Natural killer cell (primary cell): ENCODE results near the gene FERMT1. TPM values are rescaled to one million over a fixed set of nuclear protein-coding genes. Genes with fewer than 3 reads are reported as not detected.

Experiments used
- ATAC-seq, 3 donors: fragments of 150-1000 bp in 2 of 3; fragments of 200-7000 bp in 1 of 3; cut with Tn5 transposase; 1 replicate in 1 of 3; 2 replicates in 2 of 3; pipeline ENCODE4 v1.10.0; 2021; ENCODE audit warnings: mild to moderate bottlenecking in 2 of 3, moderate library complexity in 2 of 3
- DNase-seq, 2 donors: peaks; one replicate each; pipeline versions ENCODE4 v3.0.0 to v3.0.0-alpha.2; 2013 to 2021; ENCODE audit warnings: mixed read lengths in 1 of 2
- H3K27ac ChIP-seq: one replicate; pipeline ENCODE4 v1.5.1; 2013; ENCODE audit warnings: mild to moderate bottlenecking, low read length
- H3K27me3 ChIP-seq: one replicate; pipeline ENCODE4 v1.6.1; 2013; ENCODE audit warnings: low read length; ENCODE audit not compliant: control insufficient read depth, insufficient read depth
- H3K36me3 ChIP-seq: one replicate; pipeline ENCODE4 v1.6.1; 2013; ENCODE audit warnings: low read length; ENCODE audit not compliant: control insufficient read depth, insufficient read depth
- H3K4me1 ChIP-seq: one replicate; pipeline ENCODE4 v1.6.1; 2013; ENCODE audit warnings: low read length; ENCODE audit not compliant: control insufficient read depth, insufficient read depth
- H3K4me3 ChIP-seq: one replicate; pipeline ENCODE4 v1.5.1; 2013; ENCODE audit warnings: low read length
- H3K9me3 ChIP-seq: one replicate; pipeline ENCODE4 v1.6.1; 2013; ENCODE audit warnings: low read length; ENCODE audit not compliant: control insufficient read depth, insufficient read depth
- H3K27ac Mint-ChIP-seq, 2 donors: one replicate each; pipeline ENCODE4 v1.8.0; 2022; ENCODE audit warnings: mild to moderate bottlenecking in 2 of 2, mixed read lengths in 2 of 2, moderate library complexity in 1 of 2
- H3K27me3 Mint-ChIP-seq, 2 donors: one replicate each; pipeline ENCODE4 v1.8.0; 2022; ENCODE audit warnings: low read depth in 2 of 2, mixed read lengths in 2 of 2
- H3K36me3 Mint-ChIP-seq: one replicate; pipeline ENCODE4 v1.8.0; 2022; ENCODE audit warnings: mixed read lengths
- H3K4me1 Mint-ChIP-seq, 2 donors: one replicate each; pipeline ENCODE4 v1.8.0; 2022; ENCODE audit warnings: mixed read lengths in 2 of 2
- H3K4me3 Mint-ChIP-seq: one replicate; pipeline ENCODE4 v1.8.0; 2022; ENCODE audit warnings: mild to moderate bottlenecking, moderate library complexity, mixed read lengths
- H3K9me3 Mint-ChIP-seq, 2 donors: one replicate each; pipeline ENCODE4 v1.8.0; 2022; ENCODE audit warnings: mixed read lengths in 2 of 2
- WGBS: methylation state at CpG from one replicate; pipeline ENCODE4 v1.1.7; 2013; ENCODE audit warnings: missing lambda C conversion rate; ENCODE audit not compliant: insufficient coverage; 5-methylcytosine and 5-hydroxymethylcytosine counted together
- intact Hi-C: fragments of 100-400 bp; cut with micrococcal nuclease; formaldehyde crosslinking; loops from one replicate; pipeline ENCODE4 v1.14.2; 2022
- total RNA-seq, 4 donors: library from RNA; stranded (reverse); fragments of 120-200 nt in 1 of 4; gene quantifications; one replicate each; pipeline versions ENCODE4 v1.2.3 to v1.2.4, GENCODE V29; 2013 to 2022
- TF ChIP-seq, protein P1 (sequence below): fragments of 200-600 bp; IDR thresholded peaks from one replicate; pipeline ENCODE4 v1.8.0; 2022; ENCODE audit warnings: antibody characterized with exemption

FERMT1 gene
- total RNA-seq, 3 donors from 2014 or later (not counting 1 experiment from before 2014, with no cell fraction given) = not detected

DNA sequence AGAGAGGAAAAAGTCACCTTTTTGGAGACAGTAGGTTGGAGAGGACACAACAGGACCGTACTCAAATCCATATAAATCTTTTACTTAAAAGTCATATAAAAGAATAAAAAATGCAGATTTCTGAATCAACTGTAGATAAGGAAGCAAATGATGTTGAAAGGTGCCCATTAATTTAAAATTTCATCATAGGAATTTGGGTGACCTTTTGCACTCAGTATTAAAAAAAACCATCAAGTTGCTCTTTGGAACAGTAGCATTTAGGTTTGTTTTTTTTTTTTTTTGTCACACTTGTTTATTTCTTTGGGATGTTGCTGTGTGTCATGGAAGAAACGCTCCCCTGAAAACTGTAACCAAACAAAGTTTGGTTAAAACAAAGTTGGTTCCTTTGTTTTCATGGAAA, 48.0 kb downstream of the FERMT1 start:
- intact Hi-C loops = loop anchor here (5.0 kb wide), 1 partner anchor 287 kb away; no protein-coding TSS in a partner anchor
- H3K4me1 Mint-ChIP-seq = peaks cover 5 to 6% of the 10 kb centered on the region in 2 donors
- no peaks in the 10 kb centered on the region for H3K4me1 ChIP-seq
- peaks cover 0 to 3% of the 10 kb centered on the region in 2 donors for H3K27me3 Mint-ChIP-seq
- no peak for DNase-seq
- H3K4me3 ChIP-seq = no peak overlapping the region
- WGBS = 50% methylated on average over 1 of the region's 2 CpGs
- H3K9me3 ChIP-seq = no peaks in the 10 kb centered on the region
- no peak overlapping the region for H3K27ac ChIP-seq
- H3K36me3 Mint-ChIP-seq = no peaks in the 10 kb centered on the region
- ATAC-seq = no peak
- no peaks in the 10 kb centered on the region for H3K9me3 Mint-ChIP-seq
- no peaks in the 10 kb centered on the region for H3K27me3 ChIP-seq
- H3K36me3 ChIP-seq = no peaks in the 10 kb centered on the region
- no peak overlapping the region for H3K4me3 Mint-ChIP-seq
- H3K27ac Mint-ChIP-seq = no peak overlapping the region
- TF ChIP-seq, protein P1, sequence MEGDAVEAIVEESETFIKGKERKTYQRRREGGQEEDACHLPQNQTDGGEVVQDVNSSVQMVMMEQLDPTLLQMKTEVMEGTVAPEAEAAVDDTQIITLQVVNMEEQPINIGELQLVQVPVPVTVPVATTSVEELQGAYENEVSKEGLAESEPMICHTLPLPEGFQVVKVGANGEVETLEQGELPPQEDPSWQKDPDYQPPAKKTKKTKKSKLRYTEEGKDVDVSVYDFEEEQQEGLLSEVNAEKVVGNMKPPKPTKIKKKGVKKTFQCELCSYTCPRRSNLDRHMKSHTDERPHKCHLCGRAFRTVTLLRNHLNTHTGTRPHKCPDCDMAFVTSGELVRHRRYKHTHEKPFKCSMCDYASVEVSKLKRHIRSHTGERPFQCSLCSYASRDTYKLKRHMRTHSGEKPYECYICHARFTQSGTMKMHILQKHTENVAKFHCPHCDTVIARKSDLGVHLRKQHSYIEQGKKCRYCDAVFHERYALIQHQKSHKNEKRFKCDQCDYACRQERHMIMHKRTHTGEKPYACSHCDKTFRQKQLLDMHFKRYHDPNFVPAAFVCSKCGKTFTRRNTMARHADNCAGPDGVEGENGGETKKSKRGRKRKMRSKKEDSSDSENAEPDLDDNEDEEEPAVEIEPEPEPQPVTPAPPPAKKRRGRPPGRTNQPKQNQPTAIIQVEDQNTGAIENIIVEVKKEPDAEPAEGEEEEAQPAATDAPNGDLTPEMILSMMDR = no peak

DNA sequence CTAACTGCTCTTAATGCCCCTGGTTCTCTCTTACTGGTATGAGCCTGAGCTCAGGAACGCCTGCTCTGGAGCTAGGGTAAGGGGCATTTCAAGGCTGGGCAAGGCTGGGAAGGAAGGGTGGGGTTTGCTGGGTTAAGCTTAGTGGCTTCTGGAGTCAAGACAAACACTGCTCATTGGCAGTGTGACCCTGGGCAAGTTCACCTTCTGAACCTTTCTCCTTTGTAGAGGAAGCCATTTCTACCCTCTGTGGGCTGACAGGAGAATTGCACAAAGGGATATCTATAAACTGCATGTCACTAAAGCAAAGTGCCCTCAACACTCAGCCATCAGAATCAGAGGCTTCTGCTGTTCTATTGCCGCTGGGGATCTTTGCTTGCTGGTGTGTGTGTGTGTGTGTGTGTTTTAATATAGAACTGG, 48.7 kb downstream of the FERMT1 start:
- Mint-ChIP-seq H3K27me3 (no peaks in the 10 kb centered on the region), H3K27ac (no peak overlapping the region), H3K36me3 (no peaks in the 10 kb centered on the region), H3K4me1 (peaks cover 5 to 6% of the 10 kb centered on the region in 2 donors), H3K4me3 (no peak overlapping the region), H3K9me3 (no peaks in the 10 kb centered on the region)
- no peaks in the 10 kb centered on the region for H3K9me3 ChIP-seq
- ATAC-seq (peak in 1 of 3 donors; percentile 48), DNase-seq (peak in 1 of 2 donors; percentile 32)
- no peaks in the 10 kb centered on the region for H3K36me3 ChIP-seq
- WGBS = 79% methylated on average over 2 of the region's 2 CpGs
- TF ChIP-seq, protein P1 = no peak
- no peak overlapping the region for H3K27ac ChIP-seq
- H3K27me3 ChIP-seq = no peaks in the 10 kb centered on the region
- no peak overlapping the region for H3K4me3 ChIP-seq
- intact Hi-C loops = no loop called here
- no peaks in the 10 kb centered on the region for H3K4me1 ChIP-seq

DNA sequence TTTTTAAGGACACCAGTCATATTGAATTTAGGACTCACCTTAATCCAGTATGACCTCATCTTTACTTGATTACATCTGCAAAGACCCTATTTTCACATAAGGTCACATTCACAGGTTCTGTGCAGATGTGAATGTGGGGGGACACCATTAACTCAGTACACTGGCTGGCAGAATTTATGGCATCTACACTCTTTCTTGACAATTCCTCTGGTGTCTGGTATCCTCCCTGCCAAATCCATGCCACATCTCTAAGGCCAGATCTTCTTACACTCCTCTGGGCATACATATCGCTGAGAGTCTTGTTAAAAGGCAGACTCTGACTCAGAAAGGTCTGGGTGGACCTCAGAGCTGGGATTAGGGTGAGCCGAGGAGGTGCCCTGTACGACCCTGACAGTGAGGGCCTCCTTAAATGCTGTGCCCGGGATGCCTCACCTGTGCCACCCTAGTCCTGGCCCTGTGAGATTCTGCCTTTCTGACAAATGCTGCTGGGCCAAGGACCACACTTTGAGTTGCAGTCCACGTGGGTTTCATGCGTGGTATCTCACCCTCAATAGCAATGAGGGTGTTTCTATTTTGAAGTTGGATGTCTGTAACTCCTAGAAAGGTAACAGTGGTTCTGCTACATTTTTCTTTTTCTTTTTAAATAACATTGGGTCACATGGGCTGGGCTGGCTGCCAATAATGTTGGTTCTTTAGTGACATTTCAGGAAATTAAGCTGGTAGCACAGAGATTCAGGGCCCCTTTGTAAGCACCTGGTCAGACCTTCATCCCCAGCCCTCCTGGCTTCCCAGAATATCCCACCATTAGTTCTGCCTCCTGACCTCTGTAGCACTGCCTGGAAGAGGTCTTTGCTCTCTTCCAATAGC, 51.8 kb downstream of the FERMT1 start:
- H3K9me3 ChIP-seq = no peaks in the 10 kb centered on the region
- H3K36me3 ChIP-seq = no peaks in the 10 kb centered on the region
- Mint-ChIP-seq H3K4me1 (peaks cover 5 to 6% of the 10 kb centered on the region in 2 donors), H3K27ac (no peak overlapping the region), H3K36me3 (no peaks in the 10 kb centered on the region), H3K9me3 (no peaks in the 10 kb centered on the region), H3K27me3 (peaks cover 2 to 11% of the 10 kb centered on the region in 2 donors), H3K4me3 (no peak overlapping the region)
- H3K27ac ChIP-seq = no peak overlapping the region
- ATAC-seq (no peak), DNase-seq (no peak)
- H3K4me3 ChIP-seq = no peak overlapping the region
- H3K4me1 ChIP-seq = no peaks in the 10 kb centered on the region
- H3K27me3 ChIP-seq = no peaks in the 10 kb centered on the region
- TF ChIP-seq, protein P1 = no peak
- intact Hi-C loops = no loop called here
- 71% methylated on average over 6 of the region's 6 CpGs for WGBS
